ENCODE measurements around the gene MARS2. TPM values are rescaled to one million over a fixed set of nuclear protein-coding genes. Genes with fewer than 3 reads are reported as not detected.
A peak's percentile ranks its signal among the peaks of the same experiment; 100 is the strongest.

Gene MARS2
- total RNA-seq, 4 donors from 2014 or later: 3.3 to 9.6 (median 5.1) TPM

- no peak overlapping the region for H3K27ac ChIP-seq (replicated peaks in 1 of 4)
- no peak overlapping the region for H3K4me3 ChIP-seq
- TF ChIP-seq CTCF (IDR thresholded peaks at IDR 0.05) (no peak), POLR2A (IDR thresholded peaks at IDR 0.05; ENCODE audit: low read depth) (no peak), EP300 (IDR thresholded peaks at IDR 0.05) (no peak), POLR2AphosphoS5 (IDR thresholded peaks at IDR 0.05) (no peak)
- H3K9me3 ChIP-seq: peaks cover 0 to 28% (median 15%) of the 10 kb centered on the region in 4 donors
- peaks cover 0 to 4% (median 0%) of the 10 kb centered on the region in 4 donors for H3K4me1 ChIP-seq
- H3K27me3 ChIP-seq: peaks cover 0 to 5% (median 0%) of the 10 kb centered on the region in 4 donors
- no peaks in the 10 kb centered on the region for H3K36me3 ChIP-seq
- intact Hi-C loops (cut with DNase I): no loop called here
- DNase-seq (ENCODE audit: extremely low spot score): no peak
These were observed 36.1 kb upstream of the MARS2 start for GRCh38 chr2:197669077-197669476.

GRCh38 chr2:197672371-197672893, 32.7 kb upstream of the MARS2 start:
- 41% methylated on average over 1 of the region's 1 CpG for WGBS
- H3K4me3 ChIP-seq: no peak overlapping the region
- H3K27ac ChIP-seq (replicated peaks in 1 of 4): no peak overlapping the region
- no peak for TF ChIP-seq CTCF (IDR thresholded peaks at IDR 0.05)
- no peak for TF ChIP-seq POLR2AphosphoS5 (IDR thresholded peaks at IDR 0.05)
- no peak for TF ChIP-seq EP300 (IDR thresholded peaks at IDR 0.05)
- TF ChIP-seq POLR2A (IDR thresholded peaks at IDR 0.05; ENCODE audit: low read depth): no peak
- peaks cover 0 to 11% (median 3%) of the 10 kb centered on the region in 4 donors for H3K9me3 ChIP-seq
- intact Hi-C loops (cut with DNase I): no loop called here
- peaks cover 0 to 7% (median 4%) of the 10 kb centered on the region in 4 donors for H3K4me1 ChIP-seq
- H3K36me3 ChIP-seq: no peaks in the 10 kb centered on the region
- DNase-seq (ENCODE audit: extremely low spot score): no peak
- H3K27me3 ChIP-seq: peaks cover 0 to 5% (median 0%) of the 10 kb centered on the region in 4 donors

- peaks cover 0 to 7% (median 4%) of the 10 kb centered on the region in 4 donors for H3K4me1 ChIP-seq
- H3K9me3 ChIP-seq: peaks cover 0 to 4% (median 0%) of the 10 kb centered on the region in 4 donors
- no peak for TF ChIP-seq POLR2A (IDR thresholded peaks at IDR 0.05; ENCODE audit: low read depth)
- no peak for TF ChIP-seq CTCF (IDR thresholded peaks at IDR 0.05)
- no peak for TF ChIP-seq EP300 (IDR thresholded peaks at IDR 0.05)
- no peak for TF ChIP-seq POLR2AphosphoS5 (IDR thresholded peaks at IDR 0.05)
- peak overlapping the region; percentile 17 to 46 (median 31) for H3K4me3 ChIP-seq
- no peaks in the 10 kb centered on the region for H3K36me3 ChIP-seq
- WGBS: 56% methylated on average over 5 of the region's 5 CpGs
- H3K27me3 ChIP-seq: peaks cover 0 to 5% (median 0%) of the 10 kb centered on the region in 4 donors
- no peak for DNase-seq (ENCODE audit: extremely low spot score)
- H3K27ac ChIP-seq (replicated peaks in 1 of 4): no peak overlapping the region
- intact Hi-C loops (cut with DNase I): no loop called here
These were observed 32.1 kb upstream of the MARS2 start for GRCh38 chr2:197673106-197673505.

GRCh38 chr2:197673606-197674005, 31.6 kb upstream of the MARS2 start:
- DNase-seq (ENCODE audit: extremely low spot score): no peak
- H3K4me1 ChIP-seq: peaks cover 0 to 7% (median 4%) of the 10 kb centered on the region in 4 donors
- H3K4me3 ChIP-seq: peak overlapping the region; percentile 17 to 46 (median 31)
- intact Hi-C loops (cut with DNase I): no loop called here
- no peak overlapping the region for H3K27ac ChIP-seq (replicated peaks in 1 of 4)
- H3K9me3 ChIP-seq: no peaks in the 10 kb centered on the region
- 59% methylated on average over 1 of the region's 1 CpG for WGBS
- no peaks in the 10 kb centered on the region for H3K36me3 ChIP-seq
- TF ChIP-seq POLR2AphosphoS5 (IDR thresholded peaks at IDR 0.05) (no peak), CTCF (IDR thresholded peaks at IDR 0.05) (no peak), POLR2A (IDR thresholded peaks at IDR 0.05; ENCODE audit: low read depth) (no peak), EP300 (IDR thresholded peaks at IDR 0.05) (no peak)
- peaks cover 0 to 5% (median 0%) of the 10 kb centered on the region in 4 donors for H3K27me3 ChIP-seq

- Histone ChIP-seq H3K27ac (replicated peaks in 1 of 4) (peak overlapping the region in 1 of 4 donors; percentile 69), H3K9me3 (no peaks in the 10 kb centered on the region), H3K4me1 (peaks cover 0 to 7% (median 4%) of the 10 kb centered on the region in 4 donors), H3K36me3 (no peaks in the 10 kb centered on the region), H3K27me3 (peaks cover 0 to 5% (median 0%) of the 10 kb centered on the region in 4 donors), H3K4me3 (peak overlapping the region; percentile 40 to 53 (median 46))
- TF ChIP-seq EP300 (IDR thresholded peaks at IDR 0.05) (no peak), POLR2A (IDR thresholded peaks at IDR 0.05; ENCODE audit: low read depth) (no peak), POLR2AphosphoS5 (IDR thresholded peaks at IDR 0.05) (no peak), CTCF (IDR thresholded peaks at IDR 0.05) (no peak)
- WGBS: 29% methylated on average over 1 of the region's 1 CpG
- DNase-seq (ENCODE audit: extremely low spot score): no peak
- intact Hi-C loops (cut with DNase I): no loop called here
These were observed 31.1 kb upstream of the MARS2 start for GRCh38 chr2:197674060-197674459.

Measured in esophagus muscularis mucosa (tissue), 4 donors.